GM18517 (cell line): ENCODE data around the gene TMEM185A.
"Not testable (repeated sequence)": the region's sequence is repeated elsewhere in the genome, so short reads cannot be mapped to it uniquely, and the experiment has no call there.

Experiments used
- ATAC-seq: cut with Tn5 transposase; IDR thresholded peaks from one replicate; pipeline ENCODE4 v1.9.1; 2021; ENCODE audit warnings: mild to moderate bottlenecking, moderate library complexity; ENCODE audit not compliant: unreplicated experiment

Gene TMEM185A

DNA sequence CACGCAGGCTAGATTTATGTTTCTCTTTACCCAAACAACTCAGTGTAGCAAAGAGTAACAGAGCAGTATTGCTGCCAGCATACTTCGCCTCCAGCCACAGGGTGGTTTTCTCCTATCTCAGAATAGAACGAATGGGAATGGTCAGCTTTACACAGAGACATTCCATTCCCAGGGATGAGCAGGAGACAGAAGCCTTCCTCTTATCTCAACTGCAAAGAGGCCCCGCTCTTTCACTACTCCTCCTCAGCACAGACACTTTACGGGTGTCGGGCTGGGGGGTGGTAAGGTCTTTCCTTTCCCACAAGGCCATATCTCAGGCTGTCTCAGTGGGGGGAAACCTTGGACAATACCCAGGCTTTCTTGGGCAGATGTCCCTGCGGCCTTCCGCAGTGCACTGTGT, 4.8 kb downstream of the TMEM185A start:
- not testable (repeated sequence) for ATAC-seq

DNA sequence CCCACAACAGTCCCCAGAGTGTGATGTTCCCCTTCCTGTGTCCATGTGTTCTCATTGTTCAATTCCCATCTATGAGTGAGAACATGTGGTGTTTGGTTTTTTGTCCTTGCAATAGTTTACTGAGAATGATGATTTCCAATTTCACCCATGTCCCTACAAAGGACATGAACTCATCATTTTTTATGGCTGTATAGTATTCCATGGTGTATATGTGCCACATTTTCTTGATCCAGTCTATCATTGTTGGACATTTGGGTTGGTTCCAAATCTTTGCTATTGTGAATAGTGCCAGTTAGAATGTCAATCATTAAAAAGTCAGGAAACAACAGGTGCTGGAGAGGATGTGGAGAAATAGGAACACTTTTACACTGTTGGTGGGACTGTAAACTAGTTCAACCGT, 11.9 kb downstream of the TMEM185A start:
- not testable (repeated sequence) for ATAC-seq

DNA sequence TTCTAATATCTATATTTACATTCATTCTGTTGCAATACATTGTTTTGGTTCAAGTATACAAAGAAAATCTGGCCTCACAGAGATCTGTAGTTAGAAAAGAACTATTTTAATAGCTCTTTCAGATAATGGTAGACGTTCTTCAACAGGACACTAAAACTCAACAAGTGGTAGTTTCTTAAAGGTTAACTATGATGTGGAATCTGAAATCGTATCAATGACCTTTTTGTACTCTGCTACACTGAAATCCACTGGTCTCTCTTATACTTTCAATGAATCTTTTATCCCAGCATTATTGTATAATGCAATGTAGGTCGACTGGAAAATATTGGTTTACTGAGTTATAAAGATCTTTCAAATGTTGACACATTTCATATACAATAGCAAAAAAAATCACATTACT, 12.7 kb downstream of the TMEM185A start:
- no peak for ATAC-seq

DNA sequence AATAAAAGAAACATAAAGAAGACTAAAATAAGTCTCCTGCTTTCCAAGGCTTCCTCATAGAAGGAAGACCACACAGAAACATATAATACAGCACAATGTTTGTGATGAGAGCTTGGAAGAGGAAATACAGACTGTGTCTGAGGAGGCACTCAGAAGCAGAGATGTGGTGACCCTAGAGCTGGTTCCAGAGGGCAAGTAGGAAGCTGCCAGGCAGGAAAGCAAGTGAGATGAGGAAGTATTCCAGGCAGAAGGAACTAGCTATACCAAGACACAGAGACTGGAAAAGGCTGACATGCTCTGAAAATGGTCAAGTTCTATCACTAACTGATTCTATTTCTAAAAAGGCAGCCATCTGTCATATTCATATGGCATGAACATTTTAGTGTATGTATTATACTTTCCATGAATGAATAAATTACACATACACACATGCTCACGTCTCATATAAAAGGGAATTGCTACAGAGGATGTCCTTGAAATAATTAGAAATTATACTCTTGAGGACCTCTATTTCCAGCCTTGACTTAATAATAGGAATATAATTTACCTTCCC, 19.9 kb downstream of the TMEM185A start:
- ATAC-seq, result no peak

DNA sequence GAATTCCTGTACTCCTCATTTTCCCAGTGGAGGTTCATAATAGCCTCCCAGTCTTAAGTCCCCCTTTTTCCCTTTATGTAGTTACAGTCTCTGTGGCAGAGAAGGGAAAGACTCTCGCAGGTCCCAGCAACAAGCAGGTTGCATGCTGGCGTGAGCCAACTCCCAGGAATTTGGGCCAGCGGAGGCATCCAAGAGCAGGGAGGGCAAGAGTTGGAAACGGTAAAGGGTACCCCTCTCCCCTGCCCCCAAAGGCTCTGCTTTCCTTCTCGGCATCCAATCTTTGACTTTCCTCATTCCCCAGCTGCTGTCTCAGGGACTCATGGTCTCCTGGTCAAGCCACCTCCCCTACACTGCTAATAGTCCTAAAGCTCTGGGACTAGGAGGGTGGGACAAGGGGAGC, 21.1 kb downstream of the TMEM185A start:
- no peak for ATAC-seq

DNA sequence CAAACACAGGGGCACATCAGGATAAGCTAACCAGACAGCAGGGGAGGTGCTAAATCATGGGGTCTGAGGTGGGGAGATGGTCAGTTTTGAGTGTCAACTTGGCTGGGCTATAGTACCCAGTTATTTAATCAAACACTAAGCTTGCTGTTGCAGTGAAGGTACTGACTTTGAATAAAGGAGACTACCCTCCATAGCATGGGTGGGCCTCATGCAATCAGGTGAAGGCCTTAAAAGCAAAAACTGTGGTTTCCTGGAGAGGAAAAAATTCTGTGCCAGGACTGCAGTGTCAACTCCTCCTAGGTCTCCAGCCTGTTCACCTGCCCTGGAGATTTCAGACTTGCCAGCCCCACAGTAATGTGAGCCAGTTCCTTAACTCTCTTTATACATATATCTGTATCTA, 23.9 kb downstream of the TMEM185A start:
- no peak for ATAC-seq

DNA sequence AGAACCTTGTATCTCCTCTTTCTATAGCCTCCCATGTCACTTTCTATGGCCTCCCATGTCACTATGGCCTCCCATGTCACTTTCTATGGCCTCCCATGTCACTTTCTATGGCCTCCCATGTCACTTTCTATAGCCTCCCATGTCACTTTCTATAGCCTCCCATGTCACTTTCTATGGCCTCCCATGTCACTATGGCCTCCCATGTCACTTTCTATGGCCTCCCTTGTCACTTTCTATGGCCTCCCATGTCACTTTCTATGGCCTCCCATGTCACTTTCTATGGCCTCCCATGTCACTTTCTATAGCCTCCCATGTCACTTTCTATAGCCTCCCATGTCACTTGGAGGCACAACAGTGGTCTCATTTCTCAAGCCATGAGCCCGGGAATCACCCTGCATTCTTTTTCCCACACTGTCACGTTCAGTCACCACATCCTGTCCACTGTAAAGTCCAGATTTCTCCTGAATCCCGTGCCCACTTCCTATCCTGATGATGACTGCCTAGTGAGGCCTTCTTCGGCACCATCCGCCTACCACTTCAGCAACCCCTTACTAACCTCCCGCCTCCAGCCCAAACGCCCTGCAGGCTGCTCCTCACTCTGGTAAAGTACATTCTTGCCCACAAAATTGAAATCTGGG, 26.2 kb downstream of the TMEM185A start:
- not testable (repeated sequence) for ATAC-seq

DNA sequence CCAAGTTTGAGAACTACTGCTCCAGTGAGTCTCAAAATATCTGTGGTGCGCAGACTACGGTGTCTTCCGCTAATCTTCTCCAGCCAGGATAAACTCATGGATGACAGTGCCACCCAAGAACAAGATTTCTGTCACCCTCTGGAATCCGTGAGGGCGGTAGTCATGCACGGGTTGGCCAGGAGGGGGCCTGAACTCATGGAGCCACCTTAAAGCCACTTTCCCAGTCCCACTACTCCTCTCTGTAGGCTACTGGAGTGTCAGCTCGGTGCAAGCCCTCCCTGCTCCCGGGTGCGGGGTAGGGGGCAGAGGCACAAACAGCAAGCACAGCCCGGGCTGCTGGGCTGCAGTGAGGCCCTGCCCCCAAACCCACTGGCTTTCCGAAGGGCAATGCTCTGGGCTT, 33.0 kb downstream of the TMEM185A start:
- not testable (repeated sequence) for ATAC-seq

DNA sequence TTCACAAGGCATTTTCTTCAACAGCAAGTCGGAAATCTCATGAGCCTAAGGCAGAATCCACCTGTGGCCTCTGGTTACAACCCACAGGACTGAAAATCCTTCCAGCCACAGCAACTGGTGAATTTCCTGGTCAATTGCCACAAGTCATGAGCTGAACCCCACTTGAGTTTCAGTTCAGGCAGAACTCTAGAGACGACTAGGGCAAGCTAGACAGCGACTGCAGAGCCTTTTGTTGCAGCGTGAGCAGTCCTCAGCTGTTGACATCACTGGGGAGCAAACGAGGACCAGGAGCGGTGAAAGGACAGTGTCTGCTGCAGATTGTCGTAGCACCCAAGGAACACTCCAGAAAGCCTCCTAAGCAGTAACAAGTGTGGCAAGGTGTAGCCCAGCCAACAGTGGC, 35.6 kb downstream of the TMEM185A start:
- ATAC-seq, result not testable (repeated sequence)

DNA sequence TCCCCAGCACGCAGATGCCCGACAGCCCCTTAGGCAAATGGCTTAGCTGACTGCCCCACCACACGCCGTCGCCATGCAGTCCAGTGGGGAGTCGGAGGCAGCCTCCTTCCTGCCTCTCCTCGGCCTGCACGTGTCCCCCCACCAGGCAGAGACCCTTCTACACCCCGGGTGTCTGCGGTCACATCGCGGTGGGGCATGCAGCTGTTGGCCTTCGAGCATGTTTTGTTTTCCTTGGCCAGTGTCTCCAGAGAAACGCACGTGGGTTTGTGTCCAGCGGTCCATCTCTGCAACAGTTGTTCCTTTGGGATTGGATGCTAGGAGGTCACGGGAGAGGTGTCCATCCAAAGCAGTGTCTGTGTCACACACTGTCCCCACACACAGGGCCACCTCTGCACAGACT, 36.4 kb downstream of the TMEM185A start, which contains the start of gene HSFX2:
HSFX2 (minus strand) TSS at position 101 of the 400 bp plus-strand sequence. CDS start 614 bp downstream, outside the sequence.
- ATAC-seq, result not testable (repeated sequence)

DNA sequence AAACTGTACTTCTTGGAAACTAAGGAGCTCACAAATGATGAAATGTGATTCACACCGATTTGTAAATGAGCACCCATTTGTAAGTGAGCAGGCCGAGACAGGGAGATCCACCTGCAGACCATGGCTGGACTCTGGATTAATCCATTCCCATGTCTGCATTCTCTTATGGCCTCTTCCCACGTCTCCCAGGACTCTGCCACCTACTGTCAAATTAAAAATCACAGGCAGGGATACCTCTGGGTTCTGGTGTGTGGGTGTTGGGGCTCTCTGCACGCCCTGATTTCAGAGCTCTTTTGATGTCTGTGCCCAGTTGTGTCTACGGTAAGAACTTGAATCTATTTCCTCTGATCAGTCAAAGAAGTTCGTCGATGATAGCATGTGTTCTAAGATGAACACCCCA, 40.6 kb downstream of the TMEM185A start:
- not testable (repeated sequence) for ATAC-seq

DNA sequence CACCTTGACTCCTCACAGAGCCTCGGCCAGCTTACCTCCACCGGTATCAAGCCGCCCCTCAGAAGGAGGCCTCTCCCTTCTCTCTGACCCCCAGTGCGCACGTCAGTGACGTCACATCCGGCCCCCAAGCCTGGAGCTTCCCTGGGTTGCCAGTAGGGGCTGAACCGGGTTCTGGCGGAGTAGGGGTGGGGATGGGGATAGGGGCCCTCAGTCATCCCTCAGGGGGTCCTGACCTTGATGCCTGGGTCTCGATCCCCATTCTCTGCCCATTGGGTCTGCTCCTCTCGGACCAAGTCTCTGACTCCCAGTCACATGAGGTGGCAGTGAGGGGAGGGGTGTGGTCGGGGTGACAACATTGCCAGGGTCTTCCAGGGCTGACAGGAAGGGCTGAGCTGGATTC, 44.2 kb downstream of the TMEM185A start, which contains the start of gene MAGEA9B:
MAGEA9B (minus strand) TSS at position 101 of the 400 bp plus-strand sequence. CDS start 4,280 bp downstream, outside the sequence.
- ATAC-seq, result not testable (repeated sequence)

DNA sequence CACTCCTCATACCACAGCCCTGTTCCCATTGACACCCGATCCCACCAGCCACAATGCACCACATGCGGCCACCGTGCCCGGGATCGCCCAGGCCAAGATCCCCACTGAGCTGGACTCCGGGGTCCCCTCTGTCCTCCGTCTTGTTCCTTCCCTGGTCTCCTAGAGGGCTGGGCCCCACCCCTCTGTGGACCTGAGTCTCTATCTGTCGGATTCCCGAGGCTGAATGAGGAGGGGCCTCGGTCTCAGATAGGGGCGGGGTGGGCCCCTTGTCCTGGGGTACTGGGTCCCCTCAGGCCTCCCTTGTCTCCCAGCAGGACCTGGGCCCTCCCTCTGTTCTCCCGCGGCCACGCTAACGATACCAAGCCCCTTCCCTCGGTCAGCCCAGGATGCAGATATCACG, 46.0 kb downstream of the TMEM185A start:
- ATAC-seq, result not testable (repeated sequence)

DNA sequence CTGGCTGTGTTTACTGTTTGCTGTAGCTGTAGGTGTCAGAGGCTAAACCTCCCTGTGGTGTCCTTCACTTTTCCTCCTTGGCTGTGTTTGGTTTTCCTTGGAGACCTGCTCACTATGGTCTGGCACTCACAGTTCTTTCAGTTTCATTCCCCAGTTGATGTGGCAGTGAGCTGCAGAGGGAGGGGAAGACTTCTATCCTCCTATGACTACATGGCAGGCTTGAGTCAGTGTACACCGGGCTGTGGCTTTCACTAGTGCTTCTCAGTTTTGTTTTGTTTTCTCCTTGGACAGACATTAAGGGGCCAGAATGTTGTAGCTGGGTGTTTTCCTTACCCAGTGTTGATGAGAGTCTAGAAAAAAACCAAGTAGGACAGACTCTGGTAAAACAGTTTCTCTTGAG, 58.1 kb downstream of the TMEM185A start:
- ATAC-seq, result peak; percentile 100

DNA sequence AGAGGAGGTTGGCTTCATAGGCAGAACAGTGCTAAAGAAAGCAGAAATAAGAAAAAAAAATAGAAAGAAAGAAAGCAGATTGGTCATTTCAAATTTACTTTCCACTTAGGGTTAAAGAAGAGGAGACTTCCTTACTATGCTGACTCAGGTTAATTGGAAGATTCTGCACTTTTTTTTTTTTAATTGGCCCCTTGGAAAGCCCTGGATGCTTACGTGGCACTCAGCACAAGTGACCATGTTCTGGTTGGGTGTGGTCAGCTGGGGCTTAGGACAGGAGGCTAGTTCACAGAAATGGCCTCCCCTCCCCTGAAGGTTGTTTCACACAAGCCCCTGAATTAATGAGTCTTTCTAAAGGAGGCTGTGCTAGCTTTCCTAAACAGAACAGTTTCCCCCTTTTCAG, 58.8 kb downstream of the TMEM185A start:
- ATAC-seq, result no peak

DNA sequence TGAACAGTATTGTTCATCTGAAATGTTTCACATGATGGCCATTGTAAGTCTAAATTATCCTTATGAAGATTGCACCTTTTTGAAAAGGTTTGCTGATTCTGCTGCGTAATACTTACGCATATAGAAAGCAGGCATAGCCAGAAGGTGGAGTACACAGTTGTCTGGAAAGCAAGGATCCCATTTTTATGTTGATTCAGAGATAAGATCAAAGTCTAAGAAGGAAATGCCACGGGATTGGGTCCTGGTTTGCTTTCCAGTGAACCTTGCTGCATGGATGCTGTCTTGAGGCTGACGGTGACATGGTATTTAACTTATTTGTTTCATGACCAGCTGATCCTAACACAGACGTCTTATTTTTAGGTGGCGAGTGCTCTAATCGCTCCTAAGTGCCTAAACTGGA, 59.8 kb downstream of the TMEM185A start:
- ATAC-seq, result no peak

DNA sequence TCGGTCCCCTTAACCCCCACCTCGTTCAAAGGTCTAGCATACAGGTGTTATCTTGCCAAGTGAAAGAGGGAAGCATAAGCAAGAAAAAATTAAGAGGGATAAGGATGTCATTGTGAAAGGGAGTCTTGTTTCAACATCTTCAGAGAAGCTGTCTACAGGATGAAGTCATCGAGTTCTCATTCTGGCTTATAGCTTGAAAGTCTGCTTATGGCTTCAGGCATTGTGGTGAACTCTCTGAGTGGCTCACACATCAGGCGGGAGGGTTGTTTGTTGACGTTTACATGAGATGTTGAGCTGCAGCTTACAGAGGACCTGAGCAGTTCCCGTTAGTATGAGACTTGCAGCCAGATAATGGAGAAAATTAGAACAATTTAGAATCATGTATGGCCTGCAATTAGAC, 60.9 kb downstream of the TMEM185A start:
- ATAC-seq, result no peak

DNA sequence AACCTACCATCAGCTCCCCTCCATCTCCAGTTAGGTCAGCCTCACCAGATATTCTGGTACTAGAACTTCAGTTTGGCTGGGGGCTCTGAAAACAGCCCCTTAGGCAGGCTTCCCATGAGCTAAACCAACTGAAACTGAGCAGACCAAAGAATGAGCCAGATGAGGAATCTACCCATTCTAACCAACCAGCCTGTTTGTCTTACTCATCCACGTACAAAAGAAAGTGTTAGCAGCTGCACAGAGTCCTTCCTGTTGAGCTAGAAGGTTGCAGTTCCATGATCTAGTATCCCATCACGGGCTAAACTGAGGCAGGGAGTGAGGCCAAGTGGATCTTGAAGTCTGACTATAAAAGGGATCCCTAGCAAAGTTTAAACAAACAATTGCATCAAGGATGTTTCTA, 61.8 kb downstream of the TMEM185A start:
- ATAC-seq, result no peak

DNA sequence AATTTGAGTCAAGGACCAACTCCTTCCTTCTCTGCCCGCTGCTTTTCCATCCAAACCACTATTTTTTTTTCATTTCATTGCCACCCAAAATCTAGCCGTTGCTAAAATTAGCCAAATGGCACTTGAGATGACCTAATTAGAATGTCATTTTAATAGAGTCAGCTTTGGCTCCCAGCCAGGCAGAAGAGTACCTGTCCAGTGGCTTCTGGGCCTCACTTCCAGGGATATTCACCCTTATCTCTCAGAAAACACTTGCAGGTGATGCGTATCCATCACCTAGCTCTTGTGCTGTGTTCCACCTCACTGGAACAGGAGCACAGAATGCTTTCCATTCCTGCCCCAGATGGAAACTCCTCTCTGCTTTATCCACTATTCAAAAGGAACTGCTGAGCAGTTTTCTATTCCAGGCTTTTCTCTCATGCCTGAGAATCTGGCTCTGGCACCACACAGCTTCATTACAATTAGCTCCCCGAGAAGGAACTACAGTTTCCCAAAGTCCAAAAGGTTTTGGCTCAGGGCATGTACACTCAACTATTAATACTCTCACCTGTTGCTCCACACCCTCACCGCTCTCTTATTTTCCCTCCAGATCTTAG, 62.8 kb downstream of the TMEM185A start:
- ATAC-seq, result no peak

DNA sequence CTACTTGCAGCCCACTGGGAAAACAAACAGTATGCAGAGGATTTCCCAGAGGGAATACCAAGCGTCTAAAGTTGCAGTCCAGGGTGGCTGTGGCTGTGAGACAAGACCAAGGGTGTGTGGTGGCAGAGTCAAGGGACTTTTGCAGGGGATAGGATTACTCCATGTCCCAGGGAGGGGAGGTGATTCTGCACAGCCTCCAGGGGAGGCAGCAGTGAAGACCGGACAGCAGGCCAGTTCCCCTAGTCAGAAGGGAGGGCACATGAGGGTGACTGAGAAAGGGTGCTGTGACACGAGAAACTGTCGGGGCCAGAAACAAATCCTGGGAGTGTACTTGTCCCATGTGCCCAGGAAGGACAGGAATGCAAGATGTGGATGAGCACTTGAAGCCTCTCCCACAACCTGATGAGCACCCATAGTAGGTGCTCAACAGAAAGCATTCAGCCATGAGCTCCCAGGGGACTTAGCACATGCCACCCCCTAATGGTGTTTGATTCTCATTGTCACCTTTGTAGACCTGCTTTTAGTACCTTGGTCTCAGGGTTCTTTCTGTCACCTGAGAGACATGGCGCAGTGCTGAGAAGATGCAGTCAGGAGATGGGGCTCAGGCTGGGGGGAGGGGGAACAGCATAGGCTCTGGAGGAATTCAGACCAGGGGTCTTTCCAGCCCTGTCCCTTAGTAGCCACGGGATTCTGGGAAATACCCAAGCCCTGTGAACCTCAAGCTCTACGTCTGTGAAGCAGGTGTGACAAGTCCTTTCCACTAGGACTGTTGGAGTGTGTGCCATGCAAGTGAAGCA, 63.8 kb downstream of the TMEM185A start:
- ATAC-seq, result no peak

DNA sequence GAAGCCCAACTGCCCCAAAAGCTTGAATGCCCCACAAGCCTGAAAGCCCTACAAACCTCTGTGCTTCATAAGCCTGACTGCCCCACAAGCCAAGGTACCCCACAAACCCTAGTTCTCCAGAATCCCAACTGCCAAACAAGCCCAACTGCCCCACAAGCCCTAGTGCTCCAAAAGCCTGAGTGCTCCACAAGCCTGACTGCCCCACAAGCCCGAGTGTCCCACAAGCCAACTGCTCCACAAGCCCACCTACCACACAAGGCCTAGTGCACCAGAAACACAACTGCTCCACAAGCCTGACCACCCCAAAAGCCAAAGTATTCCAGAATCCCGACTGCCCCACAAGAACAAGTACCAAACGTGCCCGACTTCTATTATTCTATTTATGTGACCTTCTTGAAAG, 68.2 kb downstream of the TMEM185A start:
- ATAC-seq, result no peak
